Bronchial epithelial cell (primary cell): ENCODE measurements around the gene EYS. TPM values are rescaled to one million over a fixed set of nuclear protein-coding genes. Genes with fewer than 3 reads are reported as not detected.

ENCODE experiments used
- DNase-seq: peaks from one replicate; pipeline ENCODE4 v3.0.0-alpha.2; 2010; ENCODE audit warnings: low read depth
- FAIRE-seq: peaks from 2 replicates; lab custom pipeline; 2011; peaks lifted over from hg19 to GRCh38; lab: Jason Lieb, UNC
- H3K27me3 ChIP-seq: 2 replicates; pipeline ENCODE4 v1.5.1; 2011; ENCODE audit warnings: low read length; ENCODE audit not compliant: control insufficient read depth, insufficient read depth
- H3K36me3 ChIP-seq: 2 replicates; pipeline ENCODE4 v1.5.1; 2011; ENCODE audit warnings: low read length; ENCODE audit not compliant: control insufficient read depth, insufficient read depth
- H3K4me3 ChIP-seq: 2 replicates; pipeline ENCODE4 v1.5.1; 2011; ENCODE audit warnings: mild to moderate bottlenecking, low read depth, low read length, control low read depth
- CTCF ChIP-seq: IDR thresholded peaks from 2 replicates; pipeline ENCODE4 v1.5.1; 2011; ENCODE audit warnings: mild to moderate bottlenecking, moderate library complexity, low read length, control low read depth, inconsistent platforms; ENCODE audit not compliant: insufficient read depth, severe bottlenecking
- total RNA-seq: library from RNA; depleted of rRNA; stranded (reverse); fragments of >200 nt; gene quantifications from 2 replicates; pipeline ENCODE4 v1.2.1, GENCODE V29; 2014

The EYS gene
- total RNA-seq, 1 donor from 2014 or later: 0.53 TPM

GRCh38 chr6:64988148-64988547 lies 718.9 kb downstream of the EYS start:
- FAIRE-seq: no peak
- no peak for DNase-seq
- Histone ChIP-seq H3K4me3 (no peak overlapping the region), H3K27me3 (no peaks in the 10 kb centered on the region), H3K36me3 (no peaks in the 10 kb centered on the region)
- no peak for TF ChIP-seq CTCF

- FAIRE-seq (no peak), DNase-seq (no peak)
- Histone ChIP-seq H3K4me3 (no peak overlapping the region), H3K36me3 (no peaks in the 10 kb centered on the region), H3K27me3 (no peaks in the 10 kb centered on the region)
- no peak for TF ChIP-seq CTCF
Measured at GRCh38 chr6:64987066-64987465, 720.0 kb downstream of the EYS start.

- no peak for FAIRE-seq
- Histone ChIP-seq H3K36me3 (no peaks in the 10 kb centered on the region), H3K27me3 (no peaks in the 10 kb centered on the region), H3K4me3 (no peak overlapping the region)
- no peak for DNase-seq
- no peak for TF ChIP-seq CTCF
Measured at GRCh38 chr6:64985726-64986125, 721.3 kb downstream of the EYS start.

GRCh38 chr6:64984948-64985347 lies 722.1 kb downstream of the EYS start:
- TF ChIP-seq CTCF: no peak
- Histone ChIP-seq H3K4me3 (no peak overlapping the region), H3K36me3 (no peaks in the 10 kb centered on the region), H3K27me3 (no peaks in the 10 kb centered on the region)
- FAIRE-seq: no peak
- DNase-seq: no peak

- DNase-seq (no peak), FAIRE-seq (no peak)
- Histone ChIP-seq H3K27me3 (no peaks in the 10 kb centered on the region), H3K36me3 (no peaks in the 10 kb centered on the region), H3K4me3 (no peak overlapping the region)
- no peak for TF ChIP-seq CTCF
Measured at GRCh38 chr6:64983089-64983488, 723.9 kb downstream of the EYS start.

GRCh38 chr6:64973142-64973541 lies 733.9 kb downstream of the EYS start:
- no peak for FAIRE-seq

More at GRCh38 chr6:64973142-64973541, 733.9 kb downstream of the EYS start:
- TF ChIP-seq CTCF: no peak
- Histone ChIP-seq H3K36me3 (no peaks in the 10 kb centered on the region), H3K4me3 (no peak overlapping the region), H3K27me3 (no peaks in the 10 kb centered on the region)
- no peak for DNase-seq
